ENCODE measurements around the gene GABRD.
A peak's percentile ranks its signal among the peaks of the same experiment; 100 is the strongest.

Gene GABRD

GRCh38 chr1:2042830-2043773 lies 24.0 kb downstream of the GABRD start:
- DNase-seq, result no peak

GRCh38 chr1:2043886-2044285 lies 24.7 kb downstream of the GABRD start:
- no peak for DNase-seq

- DNase-seq, result peak; percentile 71
Measured at GRCh38 chr1:2044510-2045319, 25.6 kb downstream of the GABRD start.

DNA sequence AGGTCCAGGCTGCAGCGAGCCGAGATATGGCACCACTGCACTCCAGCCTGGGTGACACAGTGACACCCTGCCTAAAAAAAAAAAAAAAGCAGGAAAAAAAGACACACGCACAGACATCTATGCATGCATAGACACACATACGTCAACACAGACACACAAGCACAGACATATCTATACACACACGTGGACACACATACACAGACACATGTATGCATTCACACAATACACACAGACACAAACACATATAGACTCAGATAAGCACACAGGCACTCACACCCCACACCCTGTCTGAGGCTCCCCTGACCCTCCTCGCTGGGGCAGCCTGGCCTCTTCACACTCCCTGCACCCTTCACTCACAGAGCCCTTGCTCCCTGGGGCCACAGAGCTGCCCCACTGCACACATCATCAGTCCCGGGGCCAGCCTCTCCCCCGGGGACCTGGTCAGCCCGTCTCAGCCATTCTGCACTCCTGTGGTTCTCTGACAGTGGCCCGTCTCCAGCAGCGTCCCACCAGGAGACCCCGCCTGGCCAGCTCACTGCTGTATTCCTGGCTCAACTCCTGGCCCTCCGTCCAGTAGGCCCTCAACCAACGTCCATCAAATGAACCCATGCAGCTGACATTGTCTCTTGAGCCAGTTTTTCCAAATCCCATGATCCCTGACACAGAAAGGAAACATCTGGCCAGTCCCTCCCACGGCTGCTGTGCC lies 26.5 kb downstream of the GABRD start:
- no peak for DNase-seq

DNA sequence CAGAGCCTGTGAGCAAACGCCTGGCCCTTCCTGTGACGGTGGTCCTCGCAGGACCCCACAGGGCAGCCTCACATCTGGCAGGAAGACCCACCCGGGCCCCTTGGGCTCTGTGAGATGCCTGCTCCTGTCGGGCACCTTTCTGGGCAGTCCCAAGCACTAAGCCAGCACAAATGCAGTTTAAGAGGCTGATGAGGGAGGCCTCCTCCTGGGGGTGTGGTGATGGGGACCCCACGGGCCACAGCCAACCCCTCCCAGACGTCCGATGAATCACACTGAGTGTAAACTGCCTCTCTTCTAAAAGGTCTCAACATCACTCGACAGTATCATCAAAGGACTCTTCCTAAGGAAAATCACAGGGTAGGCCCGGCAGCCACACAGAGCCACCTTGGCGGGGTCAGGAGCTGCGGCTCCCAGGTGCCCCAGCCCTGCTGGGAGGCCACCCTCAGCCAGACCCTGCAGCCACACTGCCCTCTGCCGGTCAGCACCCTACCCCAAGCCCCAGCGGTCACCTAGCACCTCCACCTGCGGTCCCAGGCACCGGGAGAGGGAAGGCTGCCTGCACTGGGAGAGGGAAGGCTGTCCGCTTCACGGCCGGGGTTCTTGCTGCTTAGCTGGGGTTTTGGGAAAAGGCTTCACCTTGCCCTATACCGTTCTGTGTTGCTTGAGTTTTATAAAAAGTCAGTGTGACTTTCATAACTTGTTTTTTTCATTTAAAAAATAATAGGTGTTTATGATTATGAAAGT lies 27.2 kb downstream of the GABRD start:
- DNase-seq, result peak; percentile 30

GRCh38 chr1:2046953-2047748 lies 28.0 kb downstream of the GABRD start:
- no peak for DNase-seq

DNA sequence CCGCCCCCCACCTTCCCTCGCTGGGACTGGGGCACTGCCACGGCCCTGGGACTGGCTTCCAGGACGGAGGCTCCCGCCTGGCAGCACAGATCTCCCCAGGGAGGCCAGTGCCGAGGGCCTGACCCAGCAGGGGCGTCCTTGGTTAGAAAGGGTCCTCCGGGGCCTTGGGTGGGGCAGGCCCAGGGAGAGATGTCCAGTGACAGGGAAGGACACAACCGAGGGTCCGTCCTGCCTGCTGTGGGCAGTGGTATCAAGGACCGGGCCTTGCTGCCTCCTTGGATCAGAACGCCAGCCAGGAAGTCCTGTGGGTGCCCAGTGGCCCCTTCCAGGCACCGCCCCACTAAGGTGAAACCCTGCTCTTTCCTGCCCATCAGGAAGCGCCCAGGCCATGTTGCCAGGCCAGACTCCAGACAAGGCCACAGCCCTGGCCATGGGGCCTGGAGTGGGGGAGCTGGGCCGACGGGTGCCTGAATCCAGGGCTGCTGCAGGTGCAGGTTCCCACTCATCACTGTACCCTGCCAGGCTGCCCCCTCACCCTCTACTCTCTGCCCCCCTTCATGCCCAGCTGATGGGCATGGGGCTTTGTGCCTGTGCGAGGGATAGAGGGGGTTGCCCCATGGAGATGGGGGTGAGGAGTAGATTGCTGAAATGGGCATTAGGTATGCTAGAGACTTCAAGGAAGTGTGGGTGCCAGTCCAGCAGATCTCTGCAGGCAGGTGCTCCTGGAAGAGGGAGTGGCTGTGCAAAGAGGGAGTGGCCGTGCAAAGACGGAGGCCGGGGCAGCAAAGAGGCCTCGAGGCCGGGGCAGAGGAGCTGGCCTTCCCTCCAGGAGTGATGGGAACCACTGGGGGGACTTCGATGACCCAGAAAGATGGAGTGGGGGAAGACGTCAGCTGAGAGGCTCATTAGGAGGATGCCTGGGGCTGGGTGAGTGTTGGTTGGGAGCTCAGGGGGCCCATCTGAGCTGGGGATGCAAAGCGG lies 28.9 kb downstream of the GABRD start:
- DNase-seq, result no peak

DNA sequence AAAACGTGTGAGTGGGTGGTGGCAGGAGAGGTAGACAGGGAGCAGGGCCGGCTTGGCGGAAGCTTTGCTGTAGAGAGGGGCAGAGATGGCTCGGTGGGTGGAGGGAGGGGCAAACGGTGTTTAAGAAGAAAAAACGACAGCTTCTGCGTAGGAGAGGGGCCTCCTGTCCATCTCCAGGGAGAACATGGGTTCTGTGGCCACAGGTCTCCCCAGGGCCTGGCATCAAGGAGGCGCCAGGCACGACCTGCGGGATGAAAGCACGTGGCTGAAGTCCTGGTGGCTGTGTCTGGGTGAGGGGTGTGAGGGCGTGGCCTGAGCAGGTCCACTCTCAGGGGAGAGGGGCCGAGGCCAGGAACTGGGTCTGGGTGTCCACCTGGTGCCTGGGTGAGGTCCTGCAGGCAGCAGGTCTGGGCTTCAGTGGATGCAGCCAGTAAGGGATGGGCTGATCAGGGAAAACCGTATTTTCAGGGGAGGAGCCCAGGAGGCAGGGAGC lies 30.1 kb downstream of the GABRD start:
- no peak for DNase-seq

DNA sequence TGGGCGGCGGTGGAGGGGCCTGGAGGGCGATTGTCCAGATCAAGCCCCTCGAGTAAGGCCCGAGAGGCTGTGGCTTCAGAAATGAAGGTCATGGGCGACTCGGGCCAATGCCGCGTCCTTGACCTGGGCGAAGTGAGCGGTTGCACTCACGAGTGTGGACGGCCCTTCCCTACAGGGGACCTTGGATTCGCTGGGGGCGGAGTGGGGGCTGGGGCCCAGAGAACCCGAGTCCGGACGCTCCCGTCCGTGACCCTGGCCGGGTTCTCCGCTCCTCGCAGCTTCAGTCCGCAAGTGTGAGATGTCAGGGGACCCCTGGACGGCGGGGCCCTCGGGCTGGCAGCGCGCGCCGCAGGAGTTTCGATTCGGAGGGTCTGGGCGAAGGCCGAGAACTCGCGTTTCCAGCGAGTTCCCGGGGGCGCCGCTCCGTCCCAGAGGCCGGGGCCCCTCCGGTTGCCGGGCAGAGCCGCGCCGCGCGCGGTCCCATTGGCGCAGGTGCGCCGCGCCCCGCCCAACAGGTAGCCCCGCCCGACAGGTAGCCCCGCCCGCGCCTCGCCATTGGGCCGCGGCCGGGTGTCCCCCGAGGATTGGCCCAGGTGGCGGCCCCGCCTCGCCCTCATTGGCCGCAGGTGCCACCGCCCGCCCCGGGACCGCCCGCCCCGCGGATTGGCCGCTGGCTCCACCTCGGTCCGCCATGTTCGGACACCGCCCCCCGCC lies 30.7 kb downstream of the GABRD start, which contains the start of gene PRKCZ:
Gene PRKCZ (plus strand): TSS at position 694 of the 714 bp plus-strand sequence. CDS start 220 bp downstream, outside the sequence.
- DNase-seq, result peak; percentile 93

DNA sequence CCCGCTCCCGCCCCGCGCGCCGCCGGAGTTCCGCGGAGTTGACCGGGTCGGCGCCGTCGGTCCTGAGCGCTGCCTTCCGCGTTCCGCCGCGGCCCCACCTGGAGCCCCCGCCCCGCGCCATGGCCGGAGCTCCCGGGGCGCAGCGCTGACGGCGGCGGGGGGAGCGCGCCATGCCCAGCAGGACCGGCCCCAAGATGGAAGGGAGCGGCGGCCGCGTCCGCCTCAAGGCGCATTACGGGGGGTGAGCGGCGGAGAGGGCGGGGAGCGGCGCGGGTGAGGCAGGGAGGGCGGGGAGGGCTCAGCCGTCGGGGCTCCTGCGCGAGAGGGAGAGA lies 31.3 kb downstream of the GABRD start:
- peak; percentile 55 for DNase-seq

DNA sequence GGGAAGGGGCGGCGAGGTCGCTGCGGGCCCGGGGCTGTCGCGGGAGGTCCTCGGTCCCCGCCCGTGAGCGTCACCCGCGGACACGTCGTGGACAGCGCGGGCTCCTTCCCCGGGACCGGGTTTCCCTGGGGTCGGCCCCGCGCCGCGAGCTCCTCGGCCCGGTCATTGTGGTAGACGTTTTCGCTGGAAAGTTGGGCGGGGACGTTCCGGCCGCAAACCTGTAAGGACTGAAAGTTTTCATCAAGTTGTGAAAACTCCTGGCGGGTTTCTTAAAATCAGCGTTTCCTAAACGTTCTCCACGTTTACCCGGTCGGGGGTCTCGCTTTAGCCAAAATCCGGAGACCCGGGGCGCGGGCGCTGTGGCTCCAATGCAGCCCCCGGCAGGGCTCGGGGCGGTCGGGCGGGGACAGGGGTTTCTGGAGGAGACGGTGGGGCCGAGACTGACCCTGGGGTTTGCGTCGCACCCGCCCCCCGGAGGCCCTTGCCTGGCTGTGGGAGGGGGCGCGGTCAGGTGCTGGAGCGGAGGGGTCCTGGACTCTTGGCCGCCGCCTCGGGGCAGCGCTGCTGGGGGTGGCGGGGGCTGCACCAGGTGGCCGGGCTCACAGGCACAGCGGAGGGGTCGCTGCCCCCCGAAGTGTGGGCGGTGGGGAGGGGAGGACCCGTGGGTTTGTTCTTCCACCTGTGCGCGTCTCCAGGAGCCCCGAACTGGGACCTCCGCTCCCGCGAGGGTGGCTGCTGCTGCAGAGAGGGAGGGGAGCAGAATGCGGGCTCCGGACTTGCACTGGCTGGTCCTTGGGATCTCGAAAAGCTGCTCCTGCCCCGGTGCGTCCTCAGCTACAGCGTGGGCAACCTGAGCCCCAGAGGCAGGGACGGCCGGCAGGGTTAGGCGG lies 31.9 kb downstream of the GABRD start:
- no peak for DNase-seq

DNA sequence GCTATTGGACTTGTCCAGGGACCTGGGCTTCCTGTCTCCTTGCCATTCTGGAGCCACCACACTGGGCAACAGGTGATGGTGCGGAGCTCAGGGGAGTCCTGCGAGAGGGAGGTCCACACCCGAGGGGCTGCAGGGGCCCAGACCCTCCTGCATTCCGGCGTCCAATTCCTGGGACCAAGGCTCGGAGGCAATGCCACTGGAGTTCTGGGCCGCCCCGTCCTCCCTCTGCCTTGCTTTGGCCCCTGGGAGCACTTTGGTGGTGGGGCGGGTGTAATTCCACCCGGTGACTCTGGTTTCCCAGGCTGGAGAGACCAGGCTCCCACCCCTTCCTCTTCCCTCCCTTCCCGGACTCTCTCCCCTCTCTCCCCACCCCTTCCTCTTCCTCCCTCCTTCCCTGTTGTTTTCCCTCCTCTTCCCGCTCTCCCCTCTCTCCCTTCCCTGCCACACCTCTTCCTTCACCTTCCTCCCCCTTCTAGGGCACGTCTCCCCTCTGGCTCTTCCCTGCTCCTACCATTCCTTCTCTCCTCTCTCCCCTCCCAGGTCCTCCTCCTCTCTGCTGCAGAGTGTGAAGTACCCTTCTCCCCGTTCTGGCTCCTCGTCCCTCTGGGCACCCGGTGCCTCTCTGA lies 33.0 kb downstream of the GABRD start:
- no peak for DNase-seq

DNA sequence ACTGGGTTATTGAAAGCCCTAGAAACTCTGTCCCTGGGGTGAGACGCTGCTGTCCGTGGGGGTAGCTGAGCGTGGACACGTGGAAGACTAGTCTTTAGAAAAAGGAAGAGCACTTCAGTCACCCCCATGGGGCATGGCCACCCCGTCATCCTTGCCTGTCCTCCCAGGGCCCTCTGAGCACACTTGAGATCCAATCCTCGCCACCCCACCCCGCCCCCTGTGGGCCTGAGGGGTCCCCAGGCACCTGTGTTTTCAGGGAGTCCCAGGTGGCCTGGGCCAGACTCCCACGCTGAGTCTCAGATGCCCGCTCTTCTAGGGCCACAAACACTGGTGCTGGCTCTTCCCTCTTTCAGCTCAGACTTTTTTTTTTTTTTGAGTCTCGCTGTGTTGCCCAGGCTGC lies 33.6 kb downstream of the GABRD start:
- DNase-seq, result no peak

DNA sequence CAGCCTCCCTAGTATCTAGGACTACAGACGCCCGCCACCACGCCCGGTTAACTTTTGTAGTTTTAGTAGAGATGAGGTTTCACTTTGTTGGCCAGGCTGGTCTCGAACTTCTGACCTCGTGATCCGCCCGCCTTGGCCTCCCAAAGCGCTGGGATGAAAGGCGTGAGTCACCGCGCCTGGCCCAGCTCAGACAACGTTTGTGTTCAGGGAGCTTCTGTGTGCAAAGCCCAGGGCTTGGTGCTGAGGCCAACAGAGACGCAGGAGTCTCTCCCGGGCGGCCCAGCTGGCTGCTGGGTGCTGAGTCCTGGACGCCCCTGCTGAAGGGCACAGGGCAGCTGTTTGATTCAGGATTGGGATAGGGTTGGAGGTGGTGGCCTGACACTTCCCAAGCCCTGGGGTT lies 34.1 kb downstream of the GABRD start:
- no peak for DNase-seq

- no peak for DNase-seq
Measured at GRCh38 chr1:2053784-2054376, 34.7 kb downstream of the GABRD start.

GRCh38 chr1:2054560-2054959 lies 35.4 kb downstream of the GABRD start:
- no peak for DNase-seq

- no peak for DNase-seq
Measured at GRCh38 chr1:2055911-2056575, 36.9 kb downstream of the GABRD start.
